ENCODE data around the gene PHACTR3.

Gene PHACTR3

DNA sequence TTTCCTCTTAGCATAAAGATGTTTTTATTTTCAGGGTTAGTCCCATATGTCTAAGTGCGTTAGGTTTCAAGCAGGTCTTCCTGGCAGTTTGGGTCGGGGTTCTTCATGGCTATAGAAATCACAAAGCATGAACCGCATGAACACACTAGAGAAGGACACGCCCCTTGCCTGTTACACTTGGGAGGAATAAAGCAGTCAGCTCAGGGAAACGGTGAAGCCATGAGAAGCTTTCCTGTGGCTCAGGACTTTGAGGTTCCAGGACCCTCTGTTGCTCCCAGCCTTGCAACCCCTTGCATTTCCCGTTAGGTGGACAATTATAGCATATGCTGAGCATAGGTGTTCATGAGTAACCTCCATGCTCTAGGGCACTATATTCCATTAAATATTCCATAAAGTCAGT, 232.4 kb downstream of the PHACTR3 start:
- Mint-ChIP-seq H3K9me3 (no peaks in the 10 kb centered on the region), H3K36me3 (ENCODE audit: low read depth) (no peaks in the 10 kb centered on the region), H3K4me3 (peak overlapping the region; percentile 3 to 58 (median 40)), H3K27me3 (ENCODE audit: low read depth) (peaks cover 43% of the 10 kb centered on the region), H3K4me1 (peaks cover 52% of the 10 kb centered on the region), H3K27ac (peak overlapping the region in 2 of 3 experiments; percentile 50 to 64)
- TF ChIP-seq, protein P1, sequence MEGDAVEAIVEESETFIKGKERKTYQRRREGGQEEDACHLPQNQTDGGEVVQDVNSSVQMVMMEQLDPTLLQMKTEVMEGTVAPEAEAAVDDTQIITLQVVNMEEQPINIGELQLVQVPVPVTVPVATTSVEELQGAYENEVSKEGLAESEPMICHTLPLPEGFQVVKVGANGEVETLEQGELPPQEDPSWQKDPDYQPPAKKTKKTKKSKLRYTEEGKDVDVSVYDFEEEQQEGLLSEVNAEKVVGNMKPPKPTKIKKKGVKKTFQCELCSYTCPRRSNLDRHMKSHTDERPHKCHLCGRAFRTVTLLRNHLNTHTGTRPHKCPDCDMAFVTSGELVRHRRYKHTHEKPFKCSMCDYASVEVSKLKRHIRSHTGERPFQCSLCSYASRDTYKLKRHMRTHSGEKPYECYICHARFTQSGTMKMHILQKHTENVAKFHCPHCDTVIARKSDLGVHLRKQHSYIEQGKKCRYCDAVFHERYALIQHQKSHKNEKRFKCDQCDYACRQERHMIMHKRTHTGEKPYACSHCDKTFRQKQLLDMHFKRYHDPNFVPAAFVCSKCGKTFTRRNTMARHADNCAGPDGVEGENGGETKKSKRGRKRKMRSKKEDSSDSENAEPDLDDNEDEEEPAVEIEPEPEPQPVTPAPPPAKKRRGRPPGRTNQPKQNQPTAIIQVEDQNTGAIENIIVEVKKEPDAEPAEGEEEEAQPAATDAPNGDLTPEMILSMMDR (IDR thresholded peaks at IDR 0.05; ENCODE audit: unreplicated experiment in 3 of 3), result no peak

DNA sequence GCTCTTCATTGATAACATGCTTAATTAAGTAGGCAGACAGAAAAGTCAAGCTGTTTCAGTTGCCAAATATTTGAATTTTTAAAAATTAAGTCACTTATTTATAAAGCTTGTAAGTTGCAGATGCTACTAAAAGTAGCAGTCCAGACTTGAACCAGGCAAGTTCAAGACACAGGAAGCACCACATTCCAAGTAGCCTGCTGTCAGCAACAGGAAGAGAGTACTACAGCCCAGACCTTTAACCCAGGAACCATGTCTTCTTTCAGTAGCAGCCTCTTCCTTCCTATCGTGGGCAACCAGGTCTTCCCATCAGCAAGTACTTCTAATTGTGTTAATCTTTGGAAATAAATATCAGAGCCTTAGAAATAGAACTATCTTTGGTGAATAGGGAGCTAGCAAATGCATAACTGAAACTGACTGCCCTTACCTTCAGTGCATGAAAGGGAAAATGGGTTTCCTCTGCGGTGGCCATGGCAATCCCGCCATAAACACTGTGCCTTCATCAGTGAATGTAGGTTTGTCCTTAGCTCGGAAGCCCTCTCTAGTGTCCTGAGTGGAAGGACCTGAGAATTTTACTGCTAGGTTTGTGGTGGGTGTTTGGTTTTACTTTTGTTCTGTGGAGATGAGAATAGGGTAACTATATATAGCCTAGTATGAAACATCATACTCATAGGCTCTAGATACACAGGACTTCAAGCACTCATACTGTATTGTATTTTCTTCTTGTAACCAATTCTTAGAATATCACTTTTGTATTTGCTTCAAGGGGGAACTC, 233.5 kb downstream of the PHACTR3 start:
- H3K4me3 Mint-ChIP-seq, result peak overlapping the region in 2 of 3 experiments; percentile 4 to 33
- peaks cover 48% of the 10 kb centered on the region for H3K4me1 Mint-ChIP-seq
- no peaks in the 10 kb centered on the region for H3K36me3 Mint-ChIP-seq (ENCODE audit: low read depth)
- no peaks in the 10 kb centered on the region for H3K9me3 Mint-ChIP-seq
- TF ChIP-seq, protein P1 (IDR thresholded peaks at IDR 0.05; ENCODE audit: unreplicated experiment in 3 of 3), result no peak
- H3K27me3 Mint-ChIP-seq (ENCODE audit: low read depth), result peaks cover 43% of the 10 kb centered on the region
- no peak overlapping the region for H3K27ac Mint-ChIP-seq

DNA sequence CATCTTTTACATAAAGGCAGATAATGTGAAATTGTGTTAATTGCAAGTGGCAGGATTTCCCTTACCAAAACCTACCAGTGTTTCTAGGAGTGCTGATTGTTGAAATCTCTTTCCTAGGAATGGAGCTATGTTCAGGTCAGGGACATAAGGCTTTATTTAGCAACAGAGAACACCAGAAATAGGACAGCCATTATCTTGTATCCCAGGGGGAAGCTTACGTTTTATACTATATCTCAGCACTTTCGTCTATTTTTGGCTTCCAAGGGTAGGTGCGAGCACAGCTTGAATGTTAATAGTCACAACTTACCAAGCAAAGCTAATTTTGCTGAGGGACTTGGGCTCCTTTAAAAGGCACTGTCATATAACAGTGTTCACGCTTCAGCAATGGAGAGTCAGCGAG, 235.1 kb downstream of the PHACTR3 start:
- no peaks in the 10 kb centered on the region for H3K36me3 Mint-ChIP-seq (ENCODE audit: low read depth)
- H3K4me1 Mint-ChIP-seq, result peaks cover 42% of the 10 kb centered on the region
- H3K27ac Mint-ChIP-seq, result no peak overlapping the region
- no peak overlapping the region for H3K4me3 Mint-ChIP-seq
- no peaks in the 10 kb centered on the region for H3K9me3 Mint-ChIP-seq
- TF ChIP-seq, protein P1 (IDR thresholded peaks at IDR 0.05; ENCODE audit: unreplicated experiment in 3 of 3), result no peak
- H3K27me3 Mint-ChIP-seq (ENCODE audit: low read depth), result peaks cover 39% of the 10 kb centered on the region

DNA sequence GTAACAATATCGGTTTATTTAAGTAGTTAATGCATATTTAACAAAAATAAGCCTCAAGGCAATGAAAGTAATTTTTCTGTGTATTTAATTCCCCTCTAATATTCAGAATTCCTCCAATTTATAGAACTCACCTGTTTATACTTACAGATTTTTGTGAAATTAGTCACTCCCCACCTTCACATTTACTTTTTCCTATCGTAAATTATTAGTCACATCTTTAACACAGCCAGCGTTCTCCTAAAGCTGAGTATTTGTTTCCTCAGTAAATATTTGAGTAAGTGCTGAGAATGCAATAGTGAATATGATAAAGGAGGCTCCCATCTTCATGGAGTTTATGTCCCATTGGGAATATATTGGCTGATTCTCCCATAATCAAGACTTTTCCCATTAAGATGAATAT, 241.1 kb downstream of the PHACTR3 start:
- no peak overlapping the region for H3K4me3 Mint-ChIP-seq
- no peaks in the 10 kb centered on the region for H3K4me1 Mint-ChIP-seq
- TF ChIP-seq, protein P1 (IDR thresholded peaks at IDR 0.05; ENCODE audit: unreplicated experiment in 3 of 3), result no peak
- no peak overlapping the region for H3K27ac Mint-ChIP-seq
- H3K9me3 Mint-ChIP-seq, result no peaks in the 10 kb centered on the region
- no peaks in the 10 kb centered on the region for H3K36me3 Mint-ChIP-seq (ENCODE audit: low read depth)
- H3K27me3 Mint-ChIP-seq (ENCODE audit: low read depth), result peaks cover 28% of the 10 kb centered on the region

DNA sequence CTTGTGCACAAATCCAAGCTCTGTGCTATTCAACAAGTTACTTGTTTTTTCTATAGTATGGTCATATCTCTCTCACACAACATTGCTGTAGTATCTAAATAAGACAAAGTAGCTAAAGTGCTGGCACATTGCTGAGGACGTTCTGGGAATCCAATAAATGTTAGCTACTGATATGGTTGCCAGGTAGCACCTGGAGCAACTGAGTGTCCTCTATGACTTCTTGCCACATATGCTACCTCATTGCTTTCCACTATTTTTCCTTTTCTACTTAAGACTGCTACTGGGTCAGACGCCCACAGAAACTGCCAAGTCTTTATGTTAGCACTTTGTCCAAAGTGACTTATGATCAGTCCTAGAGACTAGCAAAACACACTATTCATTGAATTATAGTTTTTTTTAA, 243.8 kb downstream of the PHACTR3 start:
- TF ChIP-seq, protein P1 (IDR thresholded peaks at IDR 0.05; ENCODE audit: unreplicated experiment in 3 of 3), result no peak
- Mint-ChIP-seq H3K9me3 (no peaks in the 10 kb centered on the region), H3K4me1 (no peaks in the 10 kb centered on the region), H3K27me3 (ENCODE audit: low read depth) (peaks cover 6% of the 10 kb centered on the region), H3K27ac (no peak overlapping the region), H3K36me3 (ENCODE audit: low read depth) (no peaks in the 10 kb centered on the region), H3K4me3 (no peak overlapping the region)
